Ishikawa (cell line): Measurements from ENCODE around the gene SF1.

Experiments
- CEBPB ChIP-seq: IDR thresholded peaks from 2 replicates; pipeline ENCODE4 v1.6.1; 2012
- EGR1 ChIP-seq: IDR thresholded peaks from 2 replicates; pipeline ENCODE4 v1.6.1; 2012
- EP300 ChIP-seq: IDR thresholded peaks from 2 replicates; pipeline ENCODE4 v1.6.1; 2012; ENCODE audit warnings: borderline replicate concordance
- FOXM1 ChIP-seq: IDR thresholded peaks from 2 replicates; pipeline ENCODE4 v1.6.1; 2012; ENCODE audit warnings: low read depth, borderline replicate concordance
- MAX ChIP-seq: IDR thresholded peaks from 2 replicates; pipeline ENCODE4 v1.6.1; 2012
- RAD21 ChIP-seq: IDR thresholded peaks from 2 replicates; pipeline ENCODE4 v1.6.1; 2012; ENCODE audit warnings: low read depth
- REST ChIP-seq: IDR thresholded peaks from 2 replicates; pipeline ENCODE4 v1.6.1; 2012; ENCODE audit warnings: low read depth, mild to moderate bottlenecking
- TAF1 ChIP-seq: IDR thresholded peaks from 2 replicates; pipeline ENCODE4 v1.6.1; 2012; ENCODE audit warnings: low read depth, mild to moderate bottlenecking
- TEAD4 ChIP-seq: IDR thresholded peaks from 2 replicates; pipeline ENCODE4 v1.6.1; 2012

DNA sequence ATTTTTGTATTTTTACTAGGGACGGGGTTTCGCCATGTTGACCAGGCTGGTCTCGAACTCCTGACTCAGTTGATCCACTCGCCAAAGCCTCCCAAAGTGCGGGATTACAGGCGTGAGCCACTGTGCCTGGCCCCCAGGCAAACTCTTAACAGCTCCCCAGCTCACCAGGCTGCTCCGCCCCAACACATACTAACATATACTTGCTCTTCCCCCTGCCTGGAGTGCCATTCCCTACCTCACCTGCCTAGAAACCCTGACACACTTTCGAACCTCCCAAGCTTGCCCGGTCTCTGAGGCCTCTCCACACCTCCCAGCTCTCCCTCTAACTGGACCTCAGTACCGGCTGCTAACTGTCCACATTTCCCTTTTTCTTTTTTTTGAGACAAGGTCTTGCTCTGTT lies 16.2 kb upstream of the SF1 start:
- TF ChIP-seq FOXM1 (no peak), MAX (no peak), TAF1 (no peak), REST (no peak), CEBPB (no peak), EP300 (no peak), RAD21 (no peak), EGR1 (no peak), TEAD4 (no peak)
